HEK293 (cell line): ENCODE results near the gene PRIMPOL.
"Not testable (repeated sequence)": the region's sequence is repeated elsewhere in the genome, so short reads cannot be mapped to it uniquely, and the experiment has no call there.

Source experiments
- CTCF ChIA-PET: fragments of 350-600 bp; formaldehyde crosslinking; extraction: SDS; loops from one replicate; lab custom pipeline; 2021; ENCODE audit warnings: antibody characterized with exemption; lab: Yijun Ruan, JAX
- POLR2A ChIA-PET: fragments of 300-600 bp; formaldehyde crosslinking; extraction: SDS; loops from one replicate; lab custom pipeline; 2020; ENCODE audit warnings: antibody characterized with exemption, inconsistent platforms; lab: Yijun Ruan, JAX
- H3K27ac ChIP-seq: fragments of 200-500 bp; sonication (Bioruptor generic); 2 replicates; pipeline ENCODE4 v1.5.1; 2014; ENCODE audit warnings: low read depth, low read length, control low read depth, inconsistent platforms; ENCODE audit errors: extremely low read depth
- H3K36me3 ChIP-seq, 2 experiments: fragments of 200-500 bp in 1 of 2; sonication (Bioruptor generic) in 1 of 2; 1 replicate in 1 of 2; 2 replicates in 1 of 2; pipeline ENCODE4 v1.5.1; 2014 to 2017; ENCODE audit warnings: inconsistent platforms in 2 of 2, low read length in 2 of 2; ENCODE audit not compliant: control insufficient read depth in 2 of 2, insufficient read depth in 1 of 2
- H3K4me1 ChIP-seq: fragments of 200-500 bp; sonication (Bioruptor generic); 2 replicates; pipeline ENCODE4 v1.5.1; 2014; ENCODE audit warnings: mild to moderate bottlenecking, low read length, inconsistent platforms; ENCODE audit not compliant: control insufficient read depth, insufficient read depth
- H3K4me3 ChIP-seq: 2 replicates; pipeline ENCODE4 v1.5.1; 2011; ENCODE audit warnings: low read depth, mild to moderate bottlenecking, control low read depth, low read length, moderate library complexity
- H3K9me3 ChIP-seq: fragments of 200-500 bp; sonication (Bioruptor generic); 2 replicates; pipeline ENCODE4 v1.5.1; 2014; ENCODE audit warnings: low read depth, low read length, inconsistent platforms; ENCODE audit not compliant: control insufficient read depth, insufficient read depth
- GLI2 ChIP-seq: fragments of 450-650 bp; formaldehyde crosslinking; IDR thresholded peaks from 2 replicates; pipeline ENCODE4; 2017; ENCODE audit warnings: missing biosample characterization, missing genetic modification characterization, low read depth, borderline replicate concordance
- KLF1 ChIP-seq: fragments of 450-650 bp; formaldehyde crosslinking; IDR thresholded peaks from 2 replicates; pipeline ENCODE4 v1.5.1; 2016; ENCODE audit warnings: missing biosample characterization, missing genetic modification characterization
- KLF16 ChIP-seq: fragments of 450-650 bp; formaldehyde crosslinking; IDR thresholded peaks from 2 replicates; pipeline ENCODE4 v1.5.1; 2017; ENCODE audit warnings: missing biosample characterization, missing genetic modification characterization
- PRDM10 ChIP-seq: fragments of 450-650 bp; formaldehyde crosslinking; IDR thresholded peaks from 2 replicates; pipeline ENCODE4 v1.5.1; 2016; ENCODE audit warnings: missing biosample characterization, missing genetic modification characterization
- ZBTB17 ChIP-seq: fragments of 450-650 bp; formaldehyde crosslinking; IDR thresholded peaks from 2 replicates; pipeline ENCODE4 v1.5.1; 2016; ENCODE audit warnings: missing biosample characterization, missing genetic modification characterization
- ZBTB21 ChIP-seq: fragments of 450-650 bp; formaldehyde crosslinking; IDR thresholded peaks from 2 replicates; pipeline ENCODE4 v1.5.1; 2017; ENCODE audit warnings: missing biosample characterization, missing genetic modification characterization
- ZBTB7A ChIP-seq: fragments of 450-650 bp; formaldehyde crosslinking; IDR thresholded peaks from 2 replicates; pipeline ENCODE4 v1.5.1; 2016; ENCODE audit warnings: low read depth, missing biosample characterization, missing genetic modification characterization
- ZFP3 ChIP-seq: fragments of 450-650 bp; formaldehyde crosslinking; IDR thresholded peaks from 2 replicates; pipeline ENCODE4 v1.5.1; 2016; ENCODE audit warnings: low read depth, missing biosample characterization, missing genetic modification characterization
- ZFP37 ChIP-seq: fragments of 450-650 bp; formaldehyde crosslinking; IDR thresholded peaks from 2 replicates; pipeline ENCODE4 v1.5.1; 2016; ENCODE audit warnings: missing biosample characterization, missing genetic modification characterization
- ZNF335 ChIP-seq: fragments of 450-650 bp; formaldehyde crosslinking; conservative IDR thresholded peaks from 2 replicates; pipeline ENCODE4 v1.5.1; 2016; ENCODE audit warnings: missing biosample characterization, missing genetic modification characterization
- ZNF366 ChIP-seq: fragments of 450-650 bp; formaldehyde crosslinking; conservative IDR thresholded peaks from 2 replicates; pipeline ENCODE4 v1.5.1; 2016; ENCODE audit warnings: missing biosample characterization, missing genetic modification characterization
- ZNF391 ChIP-seq: fragments of 450-650 bp; formaldehyde crosslinking; IDR thresholded peaks from 2 replicates; pipeline ENCODE4 v1.5.1; 2016; ENCODE audit warnings: low read depth, missing biosample characterization, missing genetic modification characterization, borderline replicate concordance
- ZNF449 ChIP-seq: fragments of 450-650 bp; formaldehyde crosslinking; IDR thresholded peaks from 2 replicates; pipeline ENCODE4 v1.5.1; 2017; ENCODE audit warnings: missing biosample characterization, mild to moderate bottlenecking, missing genetic modification characterization, moderate library complexity
- ZNF548 ChIP-seq: fragments of 450-650 bp; formaldehyde crosslinking; IDR thresholded peaks from 2 replicates; pipeline ENCODE4 v1.5.1; 2016; ENCODE audit warnings: missing biosample characterization, missing genetic modification characterization
- ZNF629 ChIP-seq: fragments of 450-650 bp; formaldehyde crosslinking; IDR thresholded peaks from 2 replicates; pipeline ENCODE4 v1.5.1; 2017; ENCODE audit warnings: missing biosample characterization, missing genetic modification characterization

The PRIMPOL gene

GRCh38 chr4:184649971-184650855 is 675 bp downstream of the PRIMPOL start (continued):
- no peak for TF ChIP-seq PRDM10 (tag by site-specific recombination)

- peaks cover 0 to 12% of the 10 kb centered on the region in 2 experiments; a peak in 1 of 3 replicates for H3K36me3 ChIP-seq
- no peaks in the 10 kb centered on the region for H3K9me3 ChIP-seq
- CTCF ChIA-PET: no interaction called here
- POLR2A ChIA-PET: no interaction called here
- H3K4me3 ChIP-seq: no peak overlapping the region
- H3K27ac ChIP-seq: no peak overlapping the region
- peaks cover 10% of the 10 kb centered on the region for H3K4me1 ChIP-seq
- no peak for TF ChIP-seq ZBTB7A
- TF ChIP-seq KLF1 (tag by site-specific recombination): no peak
- no peak for TF ChIP-seq ZNF548
- no peak for TF ChIP-seq ZBTB17
- TF ChIP-seq ZFP37 (tag by site-specific recombination): no peak
- TF ChIP-seq ZFP3 (tag by site-specific recombination): no peak
- no peak for TF ChIP-seq ZBTB21 (tag by site-specific recombination)
- TF ChIP-seq ZNF449 (tag by site-specific recombination): no peak
- TF ChIP-seq ZNF391 (tag by site-specific recombination): no peak
- no peak for TF ChIP-seq GLI2 (tag by site-specific recombination)
- no peak for TF ChIP-seq ZNF629 (tag by site-specific recombination)
- no peak for TF ChIP-seq KLF16
- no peak for TF ChIP-seq ZNF335 (tag by site-specific recombination)
- TF ChIP-seq ZNF366 (tag by site-specific recombination): no peak
These were observed 2.4 kb downstream of the PRIMPOL start for GRCh38 chr4:184651899-184652298.

GRCh38 chr4:184652681-184653080 is 3.1 kb downstream of the PRIMPOL start:
- peak; percentile 70 for TF ChIP-seq ZNF366 (tag by site-specific recombination)
- H3K4me1 ChIP-seq, CTCF ChIA-PET, H3K9me3 ChIP-seq, POLR2A ChIA-PET, H3K4me3 ChIP-seq, H3K27ac ChIP-seq: not testable (repeated sequence)
- peaks cover 0 to 14% of the 10 kb centered on the region in 2 experiments; a peak in 2 of 3 replicates for H3K36me3 ChIP-seq
